ENCODE measurements around the gene CSHL1. TPM values are rescaled to one million over a fixed set of nuclear protein-coding genes. Genes with fewer than 3 reads are reported as not detected.
A peak's percentile ranks its signal among the peaks of the same experiment; 100 is the strongest.

The CSHL1 gene
- total and polyA plus RNA-seq, 9 of the 15 experiments (the other 6 are each of a cell fraction or from before 2014, with no cell fraction given): not detected

DNA sequence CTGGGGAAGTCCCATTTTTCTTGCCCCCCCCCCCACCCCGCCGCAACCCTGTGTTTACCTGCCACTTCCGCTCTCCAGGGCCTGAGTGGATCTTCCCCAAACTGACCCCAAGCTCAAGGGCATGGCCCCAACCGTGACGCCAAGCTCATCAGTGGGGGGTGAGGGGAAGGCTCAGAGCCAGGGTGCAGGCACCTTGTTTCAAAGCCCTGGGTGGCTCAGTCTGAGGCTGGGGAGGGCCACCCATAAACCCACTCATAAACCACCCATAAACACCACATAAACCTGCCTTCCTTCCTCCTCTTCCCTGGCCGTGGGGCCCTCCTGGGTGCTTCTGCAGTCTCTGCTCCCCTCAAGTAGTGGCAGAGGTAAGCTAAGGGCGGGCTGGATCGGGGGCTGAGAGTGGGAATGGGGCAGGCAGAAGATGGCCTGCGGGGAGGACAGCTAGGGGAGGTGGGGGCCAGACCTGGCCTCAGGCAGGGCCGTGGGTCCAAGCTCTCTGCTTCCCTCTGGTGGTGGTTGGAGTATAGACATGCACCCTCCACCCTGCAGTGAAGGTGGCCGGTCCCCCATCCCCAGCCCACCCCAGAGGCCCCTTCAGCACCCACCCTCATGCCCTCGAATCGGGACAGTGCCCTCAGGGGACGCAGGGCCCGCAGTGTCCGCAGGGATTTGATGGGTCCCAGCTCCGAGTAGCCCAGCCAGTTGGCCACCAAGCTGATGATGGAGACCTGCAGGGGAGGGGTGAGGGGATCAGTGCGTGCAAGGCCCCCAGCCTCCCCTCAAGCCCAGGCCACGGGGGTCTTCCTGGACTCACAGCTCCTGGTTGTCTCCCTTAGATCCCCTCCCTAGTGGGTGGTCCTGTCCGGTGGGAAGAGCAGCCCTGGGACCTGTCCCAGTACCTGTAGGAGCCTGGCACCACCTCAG, 35.6 kb upstream of the CSHL1 start:
- intact Hi-C loops (cut with micrococcal nuclease) (loop anchor here (2.0 to 10.0 kb wide), 3 partner anchors 28 to 78 kb away; partner anchors contain the start of genes GH1 and ICAM2), in situ Hi-C loops (cut with MboI) (no loop called here)
- Histone ChIP-seq H3K27me3 (ENCODE audit: control insufficient read depth in 2 of 2, insufficient read depth in 2 of 2, low read length in 2 of 2) (peaks cover 21 to 69% of the 10 kb centered on the region in 2 experiments; a peak in 4 of 5 replicates), H4K20me1 (replicated peaks; ENCODE audit: control insufficient read depth, insufficient read depth, low read length) (peaks cover 8% of the 10 kb centered on the region; the same call in 1 of the 2 replicates), H2AFZ (ENCODE audit: low read depth, low read length) (peak overlapping the region; percentile 90), H3K9me1 (ENCODE audit: control insufficient read depth, insufficient read depth, low read length) (no peaks in the 10 kb centered on the region), H3K27ac (ENCODE audit: extremely low read depth, low read depth, low read length) (no peak overlapping the region), H3K79me2 (ENCODE audit: control insufficient read depth, insufficient read depth, low read length) (no peaks in the 10 kb centered on the region), H3K4me3 (no peak overlapping the region), H3K36me3 (ENCODE audit: control insufficient read depth, insufficient read depth, low read length) (no peaks in the 10 kb centered on the region), H3K4me1 (replicated peaks in 1 of 2; ENCODE audit: control insufficient read depth in 2 of 2, insufficient read depth in 2 of 2, low read length in 2 of 2) (peaks cover 3 to 30% of the 10 kb centered on the region in 2 experiments; a peak in 3 of 5 replicates), H3K9ac (ENCODE audit: insufficient read depth in 1 of 2, low read depth in 2 of 2, low read length in 2 of 2) (0 out of 4 replicates have a peak overlapping the region, but pooled peaks of 1 of the 2 experiments have one; percentile 4), H3K4me2 (ENCODE audit: insufficient read depth, low read length) (no peak overlapping the region), H3K9me3 (replicated peaks; ENCODE audit: control insufficient read depth, insufficient read depth, low read depth, low read length) (no peaks in the 10 kb centered on the region)
- FAIRE-seq (peak; percentile 90), ATAC-seq (peak; percentile 92), DNase-seq (ENCODE audit: extremely low read depth in 1 of 4, low spot score in 3 of 4) (peak; percentile 77 to 91 (median 90))
- BruUV-seq (replicated peaks): no TSS peak
- CTCF ChIA-PET (ENCODE audit: low intra/inter-chr PET ratio): interaction anchor here (0.6 to 0.8 kb wide), 3 partner anchors 27 to 335 kb away, joined by 3 read pairs; no protein-coding TSS in a partner anchor
- 10% methylated on average over 10 of the region's 20 CpGs for WGBS (ENCODE audit: insufficient coverage, low coverage, missing lambda C conversion rate)
- POLR2A ChIA-PET: interaction anchor here (0.5 to 2.2 kb wide), 5 partner anchors 10 to 207 kb away, joined by 3 to 6 read pairs (median 4); partner anchors contain the start of gene CD79B
- TF ChIP-seq EP300 (IDR thresholded peaks at IDR 0.05; ENCODE audit: low read length): no peak
- TF ChIP-seq ZNF263 (CRISPR knock-in tag; IDR thresholded peaks at IDR 0.05; ENCODE audit: borderline replicate concordance): peak; percentile 75
- TF ChIP-seq POLR2G (IDR thresholded peaks at IDR 0.05; ENCODE audit: low read depth, low read length): peak; percentile 39; the same call in 1 of the 2 replicates
- TF ChIP-seq, protein P1, sequence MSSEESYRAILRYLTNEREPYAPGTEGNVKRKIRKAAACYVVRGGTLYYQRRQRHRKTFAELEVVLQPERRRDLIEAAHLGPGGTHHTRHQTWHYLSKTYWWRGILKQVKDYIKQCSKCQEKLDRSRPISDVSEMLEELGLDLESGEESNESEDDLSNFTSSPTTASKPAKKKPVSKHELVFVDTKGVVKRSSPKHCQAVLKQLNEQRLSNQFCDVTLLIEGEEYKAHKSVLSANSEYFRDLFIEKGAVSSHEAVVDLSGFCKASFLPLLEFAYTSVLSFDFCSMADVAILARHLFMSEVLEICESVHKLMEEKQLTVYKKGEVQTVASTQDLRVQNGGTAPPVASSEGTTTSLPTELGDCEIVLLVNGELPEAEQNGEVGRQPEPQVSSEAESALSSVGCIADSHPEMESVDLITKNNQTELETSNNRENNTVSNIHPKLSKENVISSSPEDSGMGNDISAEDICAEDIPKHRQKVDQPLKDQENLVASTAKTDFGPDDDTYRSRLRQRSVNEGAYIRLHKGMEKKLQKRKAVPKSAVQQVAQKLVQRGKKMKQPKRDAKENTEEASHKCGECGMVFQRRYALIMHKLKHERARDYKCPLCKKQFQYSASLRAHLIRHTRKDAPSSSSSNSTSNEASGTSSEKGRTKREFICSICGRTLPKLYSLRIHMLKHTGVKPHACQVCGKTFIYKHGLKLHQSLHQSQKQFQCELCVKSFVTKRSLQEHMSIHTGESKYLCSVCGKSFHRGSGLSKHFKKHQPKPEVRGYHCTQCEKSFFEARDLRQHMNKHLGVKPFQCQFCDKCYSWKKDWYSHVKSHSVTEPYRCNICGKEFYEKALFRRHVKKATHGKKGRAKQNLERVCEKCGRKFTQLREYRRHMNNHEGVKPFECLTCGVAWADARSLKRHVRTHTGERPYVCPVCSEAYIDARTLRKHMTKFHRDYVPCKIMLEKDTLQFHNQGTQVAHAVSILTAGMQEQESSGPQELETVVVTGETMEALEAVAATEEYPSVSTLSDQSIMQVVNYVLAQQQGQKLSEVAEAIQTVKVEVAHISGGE (CRISPR knock-in tag; IDR thresholded peaks at IDR 0.05): peak in 1 of 3 experiments; percentile 16; a peak in 1 of 6 replicates
- peak; percentile 55; the same call in 1 of the 2 replicates for TF ChIP-seq SMC3 (conservative IDR thresholded peaks at IDR 0.05; ENCODE audit: insufficient read depth, low read depth, low read length)
- no peak for TF ChIP-seq EHMT2 (IDR thresholded peaks at IDR 0.05)
- TF ChIP-seq YY1 (IDR thresholded peaks at IDR 0.05; ENCODE audit: borderline replicate concordance in 1 of 3, control insufficient read depth in 1 of 3, extremely low read depth in 1 of 3, insufficient read depth in 3 of 3, insufficient read length in 1 of 3, insufficient replicate concordance in 2 of 3, low read depth in 1 of 3, low read length in 2 of 3): peak in 1 of 3 experiments; percentile 11
- TF ChIP-seq JUND (IDR thresholded peaks at IDR 0.05; ENCODE audit: borderline replicate concordance, low read depth, low read length): 0 out of 2 replicates have a peak, but pooled peaks have one; percentile 20
- no peak for TF ChIP-seq JUND (tag; IDR thresholded peaks at IDR 0.05; ENCODE audit: borderline replicate concordance, low read depth, low read length)
- no peak for TF ChIP-seq NR1H2 (CRISPR knock-in tag; IDR thresholded peaks at IDR 0.05)
- TF ChIP-seq, protein P2, sequence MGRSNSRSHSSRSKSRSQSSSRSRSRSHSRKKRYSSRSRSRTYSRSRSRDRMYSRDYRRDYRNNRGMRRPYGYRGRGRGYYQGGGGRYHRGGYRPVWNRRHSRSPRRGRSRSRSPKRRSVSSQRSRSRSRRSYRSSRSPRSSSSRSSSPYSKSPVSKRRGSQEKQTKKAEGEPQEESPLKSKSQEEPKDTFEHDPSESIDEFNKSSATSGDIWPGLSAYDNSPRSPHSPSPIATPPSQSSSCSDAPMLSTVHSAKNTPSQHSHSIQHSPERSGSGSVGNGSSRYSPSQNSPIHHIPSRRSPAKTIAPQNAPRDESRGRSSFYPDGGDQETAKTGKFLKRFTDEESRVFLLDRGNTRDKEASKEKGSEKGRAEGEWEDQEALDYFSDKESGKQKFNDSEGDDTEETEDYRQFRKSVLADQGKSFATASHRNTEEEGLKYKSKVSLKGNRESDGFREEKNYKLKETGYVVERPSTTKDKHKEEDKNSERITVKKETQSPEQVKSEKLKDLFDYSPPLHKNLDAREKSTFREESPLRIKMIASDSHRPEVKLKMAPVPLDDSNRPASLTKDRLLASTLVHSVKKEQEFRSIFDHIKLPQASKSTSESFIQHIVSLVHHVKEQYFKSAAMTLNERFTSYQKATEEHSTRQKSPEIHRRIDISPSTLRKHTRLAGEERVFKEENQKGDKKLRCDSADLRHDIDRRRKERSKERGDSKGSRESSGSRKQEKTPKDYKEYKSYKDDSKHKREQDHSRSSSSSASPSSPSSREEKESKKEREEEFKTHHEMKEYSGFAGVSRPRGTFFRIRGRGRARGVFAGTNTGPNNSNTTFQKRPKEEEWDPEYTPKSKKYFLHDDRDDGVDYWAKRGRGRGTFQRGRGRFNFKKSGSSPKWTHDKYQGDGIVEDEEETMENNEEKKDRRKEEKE (IDR thresholded peaks at IDR 0.05; ENCODE audit: borderline replicate concordance in 1 of 2, control insufficient read depth in 1 of 2, low read depth in 2 of 2, low read length in 1 of 2): no peak

Data from K562 (cell line).